Hepatocyte (in vitro differentiated cells): ENCODE results near the gene RAB8A. TPM values are rescaled to one million over a fixed set of nuclear protein-coding genes. Genes with fewer than 3 reads are reported as not detected.

Experiments
- DNase-seq: peaks from one replicate; pipeline ENCODE4 v3.0.0-alpha.2; 2016; ENCODE audit warnings: low spot score
- H2AFZ ChIP-seq: fragments of 200-600 bp; sonication (generic); 2 replicates; pipeline ENCODE4 v1.6.0; 2016; ENCODE audit warnings: antibody characterized with exemption, mild to moderate bottlenecking
- H3K27ac ChIP-seq: fragments of 200-600 bp; sonication (generic); 2 replicates; pipeline ENCODE4 v1.5.1; 2016; ENCODE audit warnings: mild to moderate bottlenecking
- H3K27me3 ChIP-seq: fragments of 200-600 bp; sonication (generic); 2 replicates; pipeline ENCODE4 v1.6.1; 2016
- H3K36me3 ChIP-seq: fragments of 200-600 bp; sonication (generic); replicated peaks from 2 replicates; pipeline ENCODE4 v1.5.1; 2016; ENCODE audit warnings: low read depth; ENCODE audit not compliant: insufficient read depth
- H3K4me1 ChIP-seq: fragments of 200-600 bp; sonication (generic); 2 replicates; pipeline ENCODE4 v1.5.1; 2016; ENCODE audit warnings: mild to moderate bottlenecking, moderate library complexity; ENCODE audit not compliant: insufficient read depth
- H3K4me2 ChIP-seq: fragments of 200-600 bp; sonication (generic); 2 replicates; pipeline ENCODE4 v1.6.0; 2016
- H3K4me3 ChIP-seq: fragments of 200-600 bp; sonication (generic); 2 replicates; pipeline ENCODE4 v1.5.1; 2016; ENCODE audit warnings: mild to moderate bottlenecking
- H3K79me2 ChIP-seq: fragments of 200-600 bp; sonication (generic); 2 replicates; pipeline ENCODE4 v1.6.0; 2017; ENCODE audit warnings: mild to moderate bottlenecking
- H3K9me2 ChIP-seq: fragments of 200-600 bp; sonication (generic); replicated peaks from 2 replicates; pipeline ENCODE4 v1.6.0; 2017; ENCODE audit warnings: mild to moderate bottlenecking; ENCODE audit not compliant: insufficient read depth
- H3K9me3 ChIP-seq: fragments of 200-600 bp; sonication (generic); 2 replicates; pipeline ENCODE4 v1.5.1; 2016; ENCODE audit warnings: low read depth, mild to moderate bottlenecking
- H4K20me1 ChIP-seq: fragments of 200-600 bp; sonication (generic); 2 replicates; pipeline ENCODE4 v1.6.0; 2016; ENCODE audit warnings: mild to moderate bottlenecking; ENCODE audit not compliant: insufficient read depth, poor library complexity, severe bottlenecking
- CTCF ChIP-seq: fragments of 200-600 bp; sonication (generic); IDR thresholded peaks from 2 replicates; pipeline ENCODE4 v1.5.1; 2016; ENCODE audit warnings: antibody characterized with exemption, mild to moderate bottlenecking; ENCODE audit not compliant: poor library complexity
- EZH2 ChIP-seq: fragments of 200-600 bp; sonication (generic); IDR thresholded peaks from 2 replicates; pipeline ENCODE4 v1.6.1; 2016; ENCODE audit warnings: antibody characterized with exemption, mild to moderate bottlenecking, borderline replicate concordance
- EZH2phosphoT487 ChIP-seq: fragments of 200-600 bp; sonication (generic); IDR thresholded peaks from one replicate; pipeline ENCODE4 v1.6.1; 2018; ENCODE audit warnings: antibody characterized with exemption, mild to moderate bottlenecking, low read depth, moderate library complexity; ENCODE audit not compliant: unreplicated experiment, severe bottlenecking
- WGBS: methylation state at CpG from one replicate; pipeline ENCODE4 v1.1.6; 2016; ENCODE audit warnings: low lambda C conversion rate; ENCODE audit errors: missing lambda C conversion rate; 5-methylcytosine and 5-hydroxymethylcytosine counted together
- polyA plus RNA-seq: library from polyadenylated mRNA; unstranded; fragments of >200 nt; fragmentation: Nextera tagmentation; extraction: Ambion mirVana; gene quantifications from 2 replicates; pipeline ENCODE4 v1.2.1, GENCODE V29; 2016
- total RNA-seq: library from RNA; depleted of rRNA; stranded (reverse); fragments of >200 nt; gene quantifications from 2 replicates; pipeline ENCODE4 v1.2.3, GENCODE V29; 2014

The RAB8A gene
- total and polyA plus RNA-seq, 2 experiments from 2014 or later = 60.2 to 89.5 TPM

GRCh38 chr19:16134510-16134909 lies 22.8 kb downstream of the RAB8A start:
- TF ChIP-seq CTCF (no peak), EZH2phosphoT487 (no peak), EZH2 (no peak)
- no peaks in the 10 kb centered on the region for H4K20me1 ChIP-seq
- H3K4me3 ChIP-seq = no peak overlapping the region
- H3K4me2 ChIP-seq = no peak overlapping the region
- no peaks in the 10 kb centered on the region for H3K9me2 ChIP-seq
- no peak overlapping the region for H2AFZ ChIP-seq
- no peaks in the 10 kb centered on the region for H3K27me3 ChIP-seq
- H3K79me2 ChIP-seq = no peaks in the 10 kb centered on the region
- no peaks in the 10 kb centered on the region for H3K4me1 ChIP-seq
- no peaks in the 10 kb centered on the region for H3K36me3 ChIP-seq
- WGBS = 95% methylated on average over 7 of the region's 7 CpGs
- DNase-seq = no peak
- no peaks in the 10 kb centered on the region for H3K9me3 ChIP-seq
- H3K27ac ChIP-seq = no peak overlapping the region

GRCh38 chr19:16135430-16136127 lies 23.9 kb downstream of the RAB8A start:
- no peak for TF ChIP-seq EZH2phosphoT487
- no peak for TF ChIP-seq EZH2
- no peak for TF ChIP-seq CTCF
- Histone ChIP-seq H3K27ac (no peak overlapping the region), H3K4me2 (no peak overlapping the region), H3K9me2 (no peaks in the 10 kb centered on the region), H3K27me3 (no peaks in the 10 kb centered on the region), H3K4me3 (no peak overlapping the region), H2AFZ (no peak overlapping the region), H4K20me1 (no peaks in the 10 kb centered on the region), H3K9me3 (no peaks in the 10 kb centered on the region), H3K36me3 (no peaks in the 10 kb centered on the region), H3K79me2 (no peaks in the 10 kb centered on the region), H3K4me1 (no peaks in the 10 kb centered on the region)
- 82% methylated on average over 4 of the region's 4 CpGs for WGBS
- DNase-seq = no peak

DNA sequence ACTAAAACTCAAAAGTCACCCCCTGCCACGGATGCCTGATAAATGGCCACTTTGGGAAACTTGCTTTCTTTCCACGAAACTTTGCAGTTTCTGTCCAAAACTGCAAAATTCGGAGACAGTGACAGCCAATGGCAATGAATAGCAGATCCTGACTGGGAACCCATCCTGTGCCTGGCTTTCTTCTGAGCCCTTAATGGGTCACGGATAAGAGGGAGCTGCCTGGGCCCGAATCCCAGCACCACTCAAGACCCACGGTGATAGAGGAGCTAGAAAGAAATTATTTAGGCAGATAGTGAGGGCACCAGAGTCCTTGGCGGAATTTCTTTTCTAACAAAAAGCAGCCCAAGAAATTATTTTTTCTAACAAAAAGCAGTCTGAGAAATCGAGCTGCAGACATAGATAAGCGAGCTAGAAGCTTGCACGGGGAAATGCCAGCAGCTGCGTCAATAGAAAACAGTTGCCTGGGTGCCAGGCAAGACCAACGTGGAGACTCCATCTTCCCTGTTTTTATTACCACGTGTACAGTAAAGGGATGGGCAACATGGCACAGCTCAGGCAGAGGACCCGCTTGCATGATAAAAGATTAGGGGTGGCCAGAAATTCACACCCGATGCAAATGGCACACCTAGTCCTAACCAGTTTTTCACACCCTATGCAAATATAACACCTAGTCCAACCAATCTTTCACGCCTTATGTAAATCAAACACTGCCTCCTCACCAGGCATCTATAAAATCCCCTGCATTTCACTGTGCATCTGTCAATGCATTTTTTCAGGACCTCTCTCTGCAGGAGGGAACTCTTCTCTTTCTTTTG lies 24.7 kb downstream of the RAB8A start:
- no peak overlapping the region for H3K4me3 ChIP-seq
- H3K27ac ChIP-seq = no peak overlapping the region
- WGBS = 59% methylated on average over 16 of the region's 16 CpGs
- no peaks in the 10 kb centered on the region for H4K20me1 ChIP-seq
- H3K36me3 ChIP-seq = no peaks in the 10 kb centered on the region
- H3K4me2 ChIP-seq = no peak overlapping the region
- no peak for TF ChIP-seq EZH2
- no peak for TF ChIP-seq EZH2phosphoT487
- no peak for TF ChIP-seq CTCF
- H3K9me2 ChIP-seq = no peaks in the 10 kb centered on the region
- no peak overlapping the region for H2AFZ ChIP-seq
- no peaks in the 10 kb centered on the region for H3K9me3 ChIP-seq
- DNase-seq = no peak
- no peaks in the 10 kb centered on the region for H3K79me2 ChIP-seq
- no peaks in the 10 kb centered on the region for H3K27me3 ChIP-seq
- H3K4me1 ChIP-seq = no peaks in the 10 kb centered on the region
